GM12892 (cell line): ENCODE measurements around the gene FAM186B.

Experiments
- DNase-seq: peaks from one replicate; pipeline ENCODE4 v3.0.0; 2011; ENCODE audit not compliant: insufficient read length
- FAIRE-seq: peaks from 2 replicates; lab custom pipeline; 2011; peaks lifted over from hg19 to GRCh38; lab: Jason Lieb, UNC
- POLR2A ChIP-seq: IDR thresholded peaks from 2 replicates; pipeline ENCODE4 v1.6.1; 2011; ENCODE audit warnings: low read depth, low read length, control low read depth
- POLR2AphosphoS5 ChIP-seq: IDR thresholded peaks from 2 replicates; pipeline ENCODE4 v1.6.1; 2011; ENCODE audit warnings: low read depth, low read length, control low read depth
- TAF1 ChIP-seq: IDR thresholded peaks from 2 replicates; pipeline ENCODE4 v1.6.1; 2011; ENCODE audit warnings: low read depth, mild to moderate bottlenecking, control low read depth, low read length, borderline replicate concordance

The FAM186B gene

GRCh38 chr12:49537752-49538509 lies 67.5 kb downstream of the FAM186B start:
- peak; percentile 40 for DNase-seq
- TF ChIP-seq POLR2A (no peak), TAF1 (no peak), POLR2AphosphoS5 (no peak)
- FAIRE-seq: no peak
